Neuronal stem cell (in vitro differentiated cells): ENCODE data around the gene TMEM225.

Experiments
- DNase-seq: peaks from one replicate; pipeline ENCODE4 v3.0.0-alpha.2; 2013; ENCODE audit warnings: low spot score
- H2AFZ ChIP-seq: one replicate; pipeline ENCODE4 v1.6.1; 2013; ENCODE audit warnings: mild to moderate bottlenecking, low read length, inconsistent platforms
- H2AK5ac ChIP-seq: 2 replicates; pipeline ENCODE4 v1.6.1; 2013; ENCODE audit warnings: low read depth, mild to moderate bottlenecking, inconsistent platforms, low read length, moderate library complexity, mixed read lengths
- H2BK120ac ChIP-seq: 2 replicates; pipeline ENCODE4 v1.6.1; 2013; ENCODE audit warnings: low read depth, mild to moderate bottlenecking, inconsistent platforms, low read length, moderate library complexity, mixed read lengths
- H2BK12ac ChIP-seq: one replicate; pipeline ENCODE4 v1.6.1; 2013; ENCODE audit warnings: low read length, inconsistent platforms
- H2BK15ac ChIP-seq: 2 replicates; pipeline ENCODE4 v1.6.1; 2013; ENCODE audit warnings: mild to moderate bottlenecking, low read length, inconsistent platforms, mixed read lengths
- H2BK5ac ChIP-seq: one replicate; pipeline ENCODE4 v1.6.1; 2013; ENCODE audit warnings: inconsistent platforms, mild to moderate bottlenecking, low read length, moderate library complexity
- H3K14ac ChIP-seq: one replicate; pipeline ENCODE4 v1.6.1; 2013; ENCODE audit warnings: low read length, inconsistent platforms
- H3K18ac ChIP-seq: 2 replicates; pipeline ENCODE4 v1.6.1; 2013; ENCODE audit warnings: low read length, inconsistent platforms
- H3K23ac ChIP-seq: 2 replicates; pipeline ENCODE4 v1.6.1; 2013; ENCODE audit warnings: low read depth, mild to moderate bottlenecking, mixed read lengths, low read length, inconsistent platforms; ENCODE audit not compliant: poor library complexity
- H3K27ac ChIP-seq: replicated peaks from 3 replicates; pipeline ENCODE4 v1.5.1; 2013; ENCODE audit warnings: low read length, inconsistent platforms
- H3K27me3 ChIP-seq, 3 experiments: 2 replicates each; pipeline ENCODE4 v1.6.1; 2013; ENCODE audit warnings: low read length in 3 of 3, mild to moderate bottlenecking in 2 of 3, inconsistent platforms in 1 of 3, low read depth in 1 of 3, mixed read lengths in 1 of 3, moderate library complexity in 1 of 3; ENCODE audit not compliant: control insufficient read depth in 3 of 3, insufficient read depth in 3 of 3
- H3K36me3 ChIP-seq, 2 donors: replicated peaks in 1 of 2; 2 replicates each; pipeline ENCODE4 v1.6.1; 2013; ENCODE audit warnings: low read length in 2 of 2; ENCODE audit not compliant: control insufficient read depth in 2 of 2, insufficient read depth in 2 of 2
- H3K4ac ChIP-seq: 2 replicates; pipeline ENCODE4 v1.6.1; 2013; ENCODE audit warnings: inconsistent platforms, mild to moderate bottlenecking, low read length, moderate library complexity
- H3K4me1 ChIP-seq, 2 donors: 1 replicate in 1 of 2; 2 replicates in 1 of 2; pipeline ENCODE4 v1.6.1; 2013; ENCODE audit warnings: low read length in 2 of 2, low read depth in 1 of 2; ENCODE audit not compliant: control insufficient read depth in 2 of 2, insufficient read depth in 1 of 2
- H3K4me2 ChIP-seq: one replicate; pipeline ENCODE4 v1.6.1; 2013; ENCODE audit warnings: mild to moderate bottlenecking, low read length, inconsistent platforms; ENCODE audit not compliant: insufficient read depth, poor library complexity, severe bottlenecking
- H3K4me3 ChIP-seq, 2 donors: 2 replicates each; pipeline ENCODE4 v1.5.1; 2013; ENCODE audit warnings: low read length in 2 of 2, mild to moderate bottlenecking in 2 of 2, inconsistent platforms in 1 of 2, moderate library complexity in 1 of 2
- H3K79me1 ChIP-seq: one replicate; pipeline ENCODE4 v1.6.1; 2013; ENCODE audit warnings: low read depth, mild to moderate bottlenecking, inconsistent platforms, low read length, moderate library complexity
- H3K9ac ChIP-seq: one replicate; pipeline ENCODE4 v1.6.1; 2013; ENCODE audit warnings: mild to moderate bottlenecking, low read depth, low read length, inconsistent platforms; ENCODE audit not compliant: poor library complexity
- H3K9me3 ChIP-seq, 2 donors: replicated peaks in 1 of 2; 2 replicates each; pipeline versions ENCODE3 to v1.6.1; 2013; ENCODE audit warnings: low read length in 2 of 2, mild to moderate bottlenecking in 2 of 2, inconsistent platforms in 1 of 2, low read depth in 1 of 2, mixed read lengths in 1 of 2, moderate library complexity in 1 of 2; ENCODE audit not compliant: control insufficient read depth in 2 of 2, insufficient read depth in 1 of 2
- H4K8ac ChIP-seq: one replicate; pipeline ENCODE4 v1.6.1; 2013; ENCODE audit warnings: low read depth, mild to moderate bottlenecking, inconsistent platforms, low read length, moderate library complexity
- H4K91ac ChIP-seq: one replicate; pipeline ENCODE4 v1.6.1; 2013; ENCODE audit warnings: low read length, low read depth, mild to moderate bottlenecking, inconsistent platforms; ENCODE audit not compliant: poor library complexity
- WGBS, 2 donors: extraction: QIAGEN DNeasy Blood & Tissue Kit; methylation state at CpG; one replicate each; pipeline ENCODE4 v1.1.7; 2013; ENCODE audit warnings: missing lambda C conversion rate in 2 of 2, mixed read lengths in 1 of 2; ENCODE audit not compliant: insufficient read length in 2 of 2, insufficient replicate concordance in 1 of 2; ENCODE audit errors: extremely low coverage in 2 of 2; 5-methylcytosine and 5-hydroxymethylcytosine counted together

TMEM225 gene

GRCh38 chr11:123838199-123838598, 47.3 kb downstream of the TMEM225 start:
- no peak overlapping the region for H3K27ac ChIP-seq

GRCh38 chr11:123833095-123833494, 52.4 kb downstream of the TMEM225 start:
- DNase-seq: no peak
- Histone ChIP-seq H4K8ac (no peak overlapping the region), H3K36me3 (no peaks in the 10 kb centered on the region)

More at GRCh38 chr11:123838199-123838598, 47.3 kb downstream of the TMEM225 start:
- Histone ChIP-seq H4K8ac (no peak overlapping the region), H2AFZ (no peak overlapping the region), H3K18ac (no peak overlapping the region), H3K79me1 (no peaks in the 10 kb centered on the region), H3K27me3 (no peaks in the 10 kb centered on the region), H2AK5ac (no peak overlapping the region), H3K36me3 (no peaks in the 10 kb centered on the region), H3K4ac (no peak overlapping the region), H2BK15ac (no peak overlapping the region), H2BK5ac (no peak overlapping the region), H3K14ac (no peak overlapping the region), H4K91ac (no peak overlapping the region), H3K4me2 (no peak overlapping the region), H2BK12ac (no peak overlapping the region), H3K9ac (no peak overlapping the region), H2BK120ac (no peak overlapping the region), H3K23ac (no peak overlapping the region), H3K9me3 (no peaks in the 10 kb centered on the region), H3K4me3 (no peak overlapping the region), H3K4me1 (no peaks in the 10 kb centered on the region)
- no peak for DNase-seq
- WGBS, 2 donors: no CpG with 5 or more reads among the region's 3 CpGs

More at GRCh38 chr11:123833095-123833494, 52.4 kb downstream of the TMEM225 start:
- no peaks in the 10 kb centered on the region for H3K4me1 ChIP-seq
- no peaks in the 10 kb centered on the region for H3K9me3 ChIP-seq
- H2BK120ac ChIP-seq: no peak overlapping the region
- H2AFZ ChIP-seq: no peak overlapping the region
- WGBS, 2 donors: no CpG with 5 or more reads among the region's 2 CpGs
- no peaks in the 10 kb centered on the region for H3K27me3 ChIP-seq
- no peak overlapping the region for H2BK15ac ChIP-seq
- no peak overlapping the region for H3K14ac ChIP-seq
- H3K4me2 ChIP-seq: no peak overlapping the region
- no peak overlapping the region for H4K91ac ChIP-seq
- no peaks in the 10 kb centered on the region for H3K79me1 ChIP-seq
- H3K23ac ChIP-seq: no peak overlapping the region
- no peak overlapping the region for H3K27ac ChIP-seq
- no peak overlapping the region for H2BK12ac ChIP-seq
- no peak overlapping the region for H2AK5ac ChIP-seq
- no peak overlapping the region for H2BK5ac ChIP-seq
- H3K4ac ChIP-seq: no peak overlapping the region
- H3K9ac ChIP-seq: no peak overlapping the region
- no peak overlapping the region for H3K4me3 ChIP-seq
- no peak overlapping the region for H3K18ac ChIP-seq
